ENCODE data around the gene ABCC5.
"Not testable (repeated sequence)": the region's sequence is repeated elsewhere in the genome, so short reads cannot be mapped to it uniquely, and the experiment has no call there.

Gene ABCC5

GRCh38 chr3:184017672-184018423, at the start of gene ABCC5:
Gene ABCC5, minus strand, starts transcription at chr3:184017884. Its CDS starts 3,492 bp downstream, at chr3:184014392.
- peak; percentile 92 for TF ChIP-seq GATA1 (IDR thresholded peaks at IDR 0.05; ENCODE audit: low read depth, low read length)
- TF ChIP-seq POLR2A (IDR thresholded peaks at IDR 0.05; ENCODE audit: low read length) = peak; percentile 92
- peak; percentile 96 to 99 for DNase-seq

- TF ChIP-seq GATA1 (IDR thresholded peaks at IDR 0.05; ENCODE audit: low read depth, low read length) = no peak
- TF ChIP-seq POLR2A (IDR thresholded peaks at IDR 0.05; ENCODE audit: low read length) = no peak
Observed at GRCh38 chr3:184066211-184066610, 48.5 kb upstream of the ABCC5 start.

GRCh38 chr3:184062637-184063036, 45.0 kb upstream of the ABCC5 start:
- DNase-seq = no peak
- no peak for TF ChIP-seq POLR2A (IDR thresholded peaks at IDR 0.05; ENCODE audit: low read length)
- TF ChIP-seq GATA1 (IDR thresholded peaks at IDR 0.05; ENCODE audit: low read depth, low read length) = no peak

More at GRCh38 chr3:184066211-184066610, 48.5 kb upstream of the ABCC5 start:
- no peak for DNase-seq

- TF ChIP-seq GATA1 (IDR thresholded peaks at IDR 0.05; ENCODE audit: low read depth, low read length) (no peak), POLR2A (IDR thresholded peaks at IDR 0.05; ENCODE audit: low read length) (no peak)
- DNase-seq = peak; percentile 45 to 51
Observed at GRCh38 chr3:184059424-184059823, 41.7 kb upstream of the ABCC5 start.

GRCh38 chr3:184058029-184058428, 40.3 kb upstream of the ABCC5 start:
- TF ChIP-seq POLR2A (IDR thresholded peaks at IDR 0.05; ENCODE audit: low read length) (no peak), GATA1 (IDR thresholded peaks at IDR 0.05; ENCODE audit: low read depth, low read length) (no peak)
- no peak for DNase-seq

- TF ChIP-seq POLR2A (IDR thresholded peaks at IDR 0.05; ENCODE audit: low read length) (no peak), GATA1 (IDR thresholded peaks at IDR 0.05; ENCODE audit: low read depth, low read length) (no peak)
- no peak for DNase-seq
Observed at GRCh38 chr3:184052767-184053166, 35.1 kb upstream of the ABCC5 start, which contains the start of gene HTR3C. Gene HTR3C, plus strand, starts transcription at chr3:184053047. Its CDS starts 34 bp downstream, at chr3:184053081.

GRCh38 chr3:184050217-184050847, 32.6 kb upstream of the ABCC5 start:
- no peak for DNase-seq
- TF ChIP-seq GATA1 (IDR thresholded peaks at IDR 0.05; ENCODE audit: low read depth, low read length) (no peak), POLR2A (IDR thresholded peaks at IDR 0.05; ENCODE audit: low read length) (no peak)

- peak in 1 of 2 experiments; percentile 47 for DNase-seq
- TF ChIP-seq GATA1 (IDR thresholded peaks at IDR 0.05; ENCODE audit: low read depth, low read length) = no peak
- no peak for TF ChIP-seq POLR2A (IDR thresholded peaks at IDR 0.05; ENCODE audit: low read length)
Observed at GRCh38 chr3:184045995-184046394, 28.3 kb upstream of the ABCC5 start.

GRCh38 chr3:184042617-184043016, 24.9 kb upstream of the ABCC5 start:
- TF ChIP-seq GATA1 (IDR thresholded peaks at IDR 0.05; ENCODE audit: low read depth, low read length) (no peak), POLR2A (IDR thresholded peaks at IDR 0.05; ENCODE audit: low read length) (no peak)

GRCh38 chr3:184040010-184040409, 22.3 kb upstream of the ABCC5 start:
- TF ChIP-seq POLR2A (IDR thresholded peaks at IDR 0.05; ENCODE audit: low read length) = no peak
- no peak for TF ChIP-seq GATA1 (IDR thresholded peaks at IDR 0.05; ENCODE audit: low read depth, low read length)
- peak; percentile 37 to 57 for DNase-seq

More at GRCh38 chr3:184042617-184043016, 24.9 kb upstream of the ABCC5 start:
- no peak for DNase-seq

GRCh38 chr3:184039414-184039813, 21.7 kb upstream of the ABCC5 start:
- no peak for TF ChIP-seq POLR2A (IDR thresholded peaks at IDR 0.05; ENCODE audit: low read length)
- TF ChIP-seq GATA1 (IDR thresholded peaks at IDR 0.05; ENCODE audit: low read depth, low read length) = no peak
- DNase-seq = no peak

- DNase-seq = not testable (repeated sequence)
Observed at GRCh38 chr3:184038307-184038706, 20.6 kb upstream of the ABCC5 start.

- DNase-seq = no peak
- TF ChIP-seq POLR2A (IDR thresholded peaks at IDR 0.05; ENCODE audit: low read length) (no peak), GATA1 (IDR thresholded peaks at IDR 0.05; ENCODE audit: low read depth, low read length) (no peak)
Observed at GRCh38 chr3:184037816-184038215, 20.1 kb upstream of the ABCC5 start.

- TF ChIP-seq POLR2A (IDR thresholded peaks at IDR 0.05; ENCODE audit: low read length) = no peak
- no peak for TF ChIP-seq GATA1 (IDR thresholded peaks at IDR 0.05; ENCODE audit: low read depth, low read length)
- DNase-seq = no peak
Observed at GRCh38 chr3:184031187-184031792, 13.6 kb upstream of the ABCC5 start, which contains the start of gene HTR3D. Gene HTR3D, plus strand, starts transcription at chr3:184031742. Its CDS starts 0 bp downstream, at chr3:184031742.
